ENCODE results near the gene CXorf58.
A peak's percentile ranks its signal among the peaks of the same experiment; 100 is the strongest.

CXorf58 gene

GRCh38 chrX:23902419-23902818 lies 5.4 kb upstream of the CXorf58 start:
- peaks cover 51% of the 10 kb centered on the region for H3K4me1 ChIP-seq (ENCODE audit: low read length)
- peak overlapping the region; percentile 37; the same call in 1 of the 2 replicates for H3K4me2 ChIP-seq (ENCODE audit: low read length)
- H3K4me3 ChIP-seq (ENCODE audit: low read length): no peak overlapping the region
- H3K36me3 ChIP-seq (replicated peaks; ENCODE audit: low read depth, low read length): no peaks in the 10 kb centered on the region
- no peak overlapping the region for H3K27ac ChIP-seq (ENCODE audit: low read length)
- no peak overlapping the region for H3K9ac ChIP-seq (ENCODE audit: low read length)
- peaks cover 19% of the 10 kb centered on the region for H3K79me2 ChIP-seq (ENCODE audit: low read length)
- no peaks in the 10 kb centered on the region for H3K27me3 ChIP-seq (ENCODE audit: low read depth, low read length)
- no peaks in the 10 kb centered on the region for H3K9me3 ChIP-seq (ENCODE audit: insufficient read depth, low read length)
- no peaks in the 10 kb centered on the region for H4K20me1 ChIP-seq (ENCODE audit: insufficient read depth, low read length)
- TF ChIP-seq EZH2phosphoT487 (IDR thresholded peaks at IDR 0.05; ENCODE audit: low read depth) (no peak), CTCF (IDR thresholded peaks at IDR 0.05; ENCODE audit: low read depth, low read length) (peak; percentile 65)
- H2AFZ ChIP-seq (ENCODE audit: low read depth, low read length): no peak overlapping the region

- Histone ChIP-seq H3K4me2 (ENCODE audit: low read length) (no peak overlapping the region), H3K4me3 (ENCODE audit: low read length) (no peak overlapping the region), H3K9ac (ENCODE audit: low read length) (no peak overlapping the region), H3K4me1 (ENCODE audit: low read length) (peaks cover 41% of the 10 kb centered on the region), H3K27me3 (ENCODE audit: low read depth, low read length) (no peaks in the 10 kb centered on the region), H3K36me3 (replicated peaks; ENCODE audit: low read depth, low read length) (no peaks in the 10 kb centered on the region), H2AFZ (ENCODE audit: low read depth, low read length) (no peak overlapping the region), H4K20me1 (ENCODE audit: insufficient read depth, low read length) (no peaks in the 10 kb centered on the region), H3K79me2 (ENCODE audit: low read length) (peaks cover 16% of the 10 kb centered on the region), H3K9me3 (ENCODE audit: insufficient read depth, low read length) (no peaks in the 10 kb centered on the region), H3K27ac (ENCODE audit: low read length) (no peak overlapping the region)
- no peak for TF ChIP-seq EZH2phosphoT487 (IDR thresholded peaks at IDR 0.05; ENCODE audit: low read depth)
- no peak for TF ChIP-seq CTCF (IDR thresholded peaks at IDR 0.05; ENCODE audit: low read depth, low read length)
Observed at GRCh38 chrX:23904096-23904495, 3.7 kb upstream of the CXorf58 start.

GRCh38 chrX:23907111-23907497 lies 702 bp upstream of the CXorf58 start:
- Histone ChIP-seq H4K20me1 (ENCODE audit: insufficient read depth, low read length) (no peaks in the 10 kb centered on the region), H3K27me3 (ENCODE audit: low read depth, low read length) (no peaks in the 10 kb centered on the region), H3K79me2 (ENCODE audit: low read length) (peaks cover 16% of the 10 kb centered on the region), H3K4me2 (ENCODE audit: low read length) (peak overlapping the region; percentile 80), H3K9me3 (ENCODE audit: insufficient read depth, low read length) (no peaks in the 10 kb centered on the region), H2AFZ (ENCODE audit: low read depth, low read length) (peak overlapping the region; percentile 49; the same call in 1 of the 2 replicates), H3K4me1 (ENCODE audit: low read length) (peaks cover 16% of the 10 kb centered on the region), H3K36me3 (replicated peaks; ENCODE audit: low read depth, low read length) (no peaks in the 10 kb centered on the region), H3K4me3 (ENCODE audit: low read length) (peak overlapping the region; percentile 98), H3K9ac (ENCODE audit: low read length) (peak overlapping the region; percentile 98), H3K27ac (ENCODE audit: low read length) (peak overlapping the region; percentile 87)
- no peak for TF ChIP-seq EZH2phosphoT487 (IDR thresholded peaks at IDR 0.05; ENCODE audit: low read depth)
- no peak for TF ChIP-seq CTCF (IDR thresholded peaks at IDR 0.05; ENCODE audit: low read depth, low read length)

- Histone ChIP-seq H3K4me1 (ENCODE audit: low read length) (peaks cover 13% of the 10 kb centered on the region), H4K20me1 (ENCODE audit: insufficient read depth, low read length) (no peaks in the 10 kb centered on the region), H3K9me3 (ENCODE audit: insufficient read depth, low read length) (no peaks in the 10 kb centered on the region), H3K36me3 (replicated peaks; ENCODE audit: low read depth, low read length) (no peaks in the 10 kb centered on the region), H3K27me3 (ENCODE audit: low read depth, low read length) (no peaks in the 10 kb centered on the region), H3K4me3 (ENCODE audit: low read length) (peak overlapping the region; percentile 98), H3K9ac (ENCODE audit: low read length) (peak overlapping the region; percentile 95), H3K79me2 (ENCODE audit: low read length) (peaks cover 16% of the 10 kb centered on the region), H2AFZ (ENCODE audit: low read depth, low read length) (peak overlapping the region; percentile 99), H3K27ac (ENCODE audit: low read length) (peak overlapping the region; percentile 87), H3K4me2 (ENCODE audit: low read length) (peak overlapping the region; percentile 99)
- TF ChIP-seq EZH2phosphoT487 (IDR thresholded peaks at IDR 0.05; ENCODE audit: low read depth) (no peak), CTCF (IDR thresholded peaks at IDR 0.05; ENCODE audit: low read depth, low read length) (peak; percentile 38)
Observed at GRCh38 chrX:23908219-23909004, 606 bp downstream of the CXorf58 start.

Measured in OCI-LY3 (cell line).